ENCODE results near the gene MED25. TPM values are rescaled to one million over a fixed set of nuclear protein-coding genes. Genes with fewer than 3 reads are reported as not detected.

Gene MED25
- total RNA-seq, 1 experiment from 2014 or later: 81.2 TPM

DNA sequence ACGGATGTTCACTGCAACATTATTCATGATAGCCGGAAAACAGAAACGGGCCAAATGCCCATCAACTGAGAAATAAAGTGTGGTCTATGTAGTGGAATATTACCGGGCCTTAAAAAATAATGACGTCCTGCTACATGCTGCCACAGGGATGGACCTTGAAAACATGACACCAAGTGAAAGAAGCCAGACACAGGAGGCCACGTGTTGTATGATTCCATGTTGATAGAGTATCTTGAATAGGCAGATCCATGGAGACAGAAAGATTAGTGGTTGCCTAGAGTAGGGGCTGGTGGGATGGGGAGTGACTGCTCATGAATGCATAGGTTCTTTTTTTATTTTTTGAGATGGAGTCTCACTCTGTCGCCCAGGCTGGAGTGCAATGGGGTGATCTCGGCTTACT, 47.6 kb upstream of the MED25 start:
- Mint-ChIP-seq H3K36me3 (peaks cover 3% of the 10 kb centered on the region; the same call in 1 of the 2 replicates), H3K27ac (0 out of 2 replicates have a peak overlapping the region, but pooled peaks have one; percentile 19), H3K4me3 (no peak overlapping the region), H3K9me3 (no peaks in the 10 kb centered on the region), H3K27me3 (ENCODE audit: low read depth) (no peaks in the 10 kb centered on the region; the same call in 1 of the 2 replicates), H3K4me1 (peaks cover 17% of the 10 kb centered on the region)
- ATAC-seq: no peak
- no peak for DNase-seq (ENCODE audit: low spot score)
- TF ChIP-seq SMAD4 (CRISPR knock-in tag; IDR thresholded peaks at IDR 0.05): no peak
- TF ChIP-seq, protein P1, sequence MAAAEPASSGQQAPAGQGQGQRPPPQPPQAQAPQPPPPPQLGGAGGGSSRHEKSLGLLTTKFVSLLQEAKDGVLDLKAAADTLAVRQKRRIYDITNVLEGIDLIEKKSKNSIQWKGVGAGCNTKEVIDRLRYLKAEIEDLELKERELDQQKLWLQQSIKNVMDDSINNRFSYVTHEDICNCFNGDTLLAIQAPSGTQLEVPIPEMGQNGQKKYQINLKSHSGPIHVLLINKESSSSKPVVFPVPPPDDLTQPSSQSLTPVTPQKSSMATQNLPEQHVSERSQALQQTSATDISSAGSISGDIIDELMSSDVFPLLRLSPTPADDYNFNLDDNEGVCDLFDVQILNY (CRISPR knock-in tag; IDR thresholded peaks at IDR 0.05): no peak
- no peak for TF ChIP-seq EMX1 (CRISPR knock-in tag; IDR thresholded peaks at IDR 0.05)
- no peak for TF ChIP-seq IRF2 (CRISPR knock-in tag; IDR thresholded peaks at IDR 0.05; ENCODE audit: borderline replicate concordance, low read depth)
- TF ChIP-seq NFYB (CRISPR knock-in tag; conservative IDR thresholded peaks at IDR 0.05; ENCODE audit: low read depth): no peak
- no peak for TF ChIP-seq SP1 (CRISPR knock-in tag; conservative IDR thresholded peaks at IDR 0.05)
- no peak for TF ChIP-seq ZNF232 (CRISPR knock-in tag; IDR thresholded peaks at IDR 0.05)
- no peak for TF ChIP-seq STAT6 (CRISPR knock-in tag; conservative IDR thresholded peaks at IDR 0.05; ENCODE audit: low read depth)
- TF ChIP-seq CBFB (CRISPR knock-in tag; IDR thresholded peaks at IDR 0.05; ENCODE audit: low read depth): no peak
- TF ChIP-seq ZNF423 (CRISPR knock-in tag; IDR thresholded peaks at IDR 0.05): no peak
- no peak for TF ChIP-seq USF1 (CRISPR knock-in tag; IDR thresholded peaks at IDR 0.05)
- TF ChIP-seq, protein P2, sequence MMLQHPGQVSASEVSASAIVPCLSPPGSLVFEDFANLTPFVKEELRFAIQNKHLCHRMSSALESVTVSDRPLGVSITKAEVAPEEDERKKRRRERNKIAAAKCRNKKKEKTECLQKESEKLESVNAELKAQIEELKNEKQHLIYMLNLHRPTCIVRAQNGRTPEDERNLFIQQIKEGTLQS (CRISPR knock-in tag; conservative IDR thresholded peaks at IDR 0.05): no peak
- TF ChIP-seq MXD4 (CRISPR knock-in tag; IDR thresholded peaks at IDR 0.05; ENCODE audit: borderline replicate concordance): no peak
- TF ChIP-seq, protein P3, sequence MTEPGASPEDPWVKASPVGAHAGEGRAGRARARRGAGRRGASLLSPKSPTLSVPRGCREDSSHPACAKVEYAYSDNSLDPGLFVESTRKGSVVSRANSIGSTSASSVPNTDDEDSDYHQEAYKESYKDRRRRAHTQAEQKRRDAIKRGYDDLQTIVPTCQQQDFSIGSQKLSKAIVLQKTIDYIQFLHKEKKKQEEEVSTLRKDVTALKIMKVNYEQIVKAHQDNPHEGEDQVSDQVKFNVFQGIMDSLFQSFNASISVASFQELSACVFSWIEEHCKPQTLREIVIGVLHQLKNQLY (CRISPR knock-in tag; IDR thresholded peaks at IDR 0.05): no peak
- no peak for TF ChIP-seq NFE2L1 (CRISPR knock-in tag; IDR thresholded peaks at IDR 0.05)
- TF ChIP-seq E2F4 (CRISPR knock-in tag; IDR thresholded peaks at IDR 0.05; ENCODE audit: borderline replicate concordance, low read depth): no peak
- no peak for TF ChIP-seq ZBTB21 (CRISPR knock-in tag; IDR thresholded peaks at IDR 0.05; ENCODE audit: borderline replicate concordance)
- no peak for TF ChIP-seq TEAD1 (CRISPR knock-in tag; IDR thresholded peaks at IDR 0.05)
- TF ChIP-seq GABPB1 (CRISPR knock-in tag; IDR thresholded peaks at IDR 0.05): no peak
- ChIA-PET POLR2A (no interaction called here), CTCF (interaction anchor here (0.6 kb wide), 1 partner anchor 1687 kb away, joined by 3 read pairs; no protein-coding TSS in a partner anchor)

GRCh38 chr19:49771674-49772139, 46.4 kb upstream of the MED25 start:
- DNase-seq (ENCODE audit: low spot score) (no peak), ATAC-seq (no peak)
- ChIA-PET POLR2A (interaction anchor here (0.6 kb wide), 1 partner anchor 13 kb away, joined by 5 read pairs; no protein-coding TSS in a partner anchor), CTCF (interaction anchor here (0.7 to 1.4 kb wide), 6 partner anchors 31 to 441 kb away, joined by 3 to 6 read pairs (median 4); no protein-coding TSS in a partner anchor)
- peak overlapping the region; percentile 92 for H3K27ac Mint-ChIP-seq
- H3K27me3 Mint-ChIP-seq (ENCODE audit: low read depth): no peaks in the 10 kb centered on the region
- peaks cover 3% of the 10 kb centered on the region; the same call in 1 of the 2 replicates for H3K36me3 Mint-ChIP-seq
- no peak overlapping the region for H3K4me3 Mint-ChIP-seq
- peaks cover 14% of the 10 kb centered on the region for H3K4me1 Mint-ChIP-seq
- no peaks in the 10 kb centered on the region for H3K9me3 Mint-ChIP-seq
- no peak for TF ChIP-seq ZNF396 (CRISPR knock-in tag; IDR thresholded peaks at IDR 0.05; ENCODE audit: borderline replicate concordance)
- no peak for TF ChIP-seq E2F4 (CRISPR knock-in tag; IDR thresholded peaks at IDR 0.05; ENCODE audit: borderline replicate concordance, low read depth)
- no peak for TF ChIP-seq HMGA2 (CRISPR knock-in tag; IDR thresholded peaks at IDR 0.05)
- TF ChIP-seq, protein P4, sequence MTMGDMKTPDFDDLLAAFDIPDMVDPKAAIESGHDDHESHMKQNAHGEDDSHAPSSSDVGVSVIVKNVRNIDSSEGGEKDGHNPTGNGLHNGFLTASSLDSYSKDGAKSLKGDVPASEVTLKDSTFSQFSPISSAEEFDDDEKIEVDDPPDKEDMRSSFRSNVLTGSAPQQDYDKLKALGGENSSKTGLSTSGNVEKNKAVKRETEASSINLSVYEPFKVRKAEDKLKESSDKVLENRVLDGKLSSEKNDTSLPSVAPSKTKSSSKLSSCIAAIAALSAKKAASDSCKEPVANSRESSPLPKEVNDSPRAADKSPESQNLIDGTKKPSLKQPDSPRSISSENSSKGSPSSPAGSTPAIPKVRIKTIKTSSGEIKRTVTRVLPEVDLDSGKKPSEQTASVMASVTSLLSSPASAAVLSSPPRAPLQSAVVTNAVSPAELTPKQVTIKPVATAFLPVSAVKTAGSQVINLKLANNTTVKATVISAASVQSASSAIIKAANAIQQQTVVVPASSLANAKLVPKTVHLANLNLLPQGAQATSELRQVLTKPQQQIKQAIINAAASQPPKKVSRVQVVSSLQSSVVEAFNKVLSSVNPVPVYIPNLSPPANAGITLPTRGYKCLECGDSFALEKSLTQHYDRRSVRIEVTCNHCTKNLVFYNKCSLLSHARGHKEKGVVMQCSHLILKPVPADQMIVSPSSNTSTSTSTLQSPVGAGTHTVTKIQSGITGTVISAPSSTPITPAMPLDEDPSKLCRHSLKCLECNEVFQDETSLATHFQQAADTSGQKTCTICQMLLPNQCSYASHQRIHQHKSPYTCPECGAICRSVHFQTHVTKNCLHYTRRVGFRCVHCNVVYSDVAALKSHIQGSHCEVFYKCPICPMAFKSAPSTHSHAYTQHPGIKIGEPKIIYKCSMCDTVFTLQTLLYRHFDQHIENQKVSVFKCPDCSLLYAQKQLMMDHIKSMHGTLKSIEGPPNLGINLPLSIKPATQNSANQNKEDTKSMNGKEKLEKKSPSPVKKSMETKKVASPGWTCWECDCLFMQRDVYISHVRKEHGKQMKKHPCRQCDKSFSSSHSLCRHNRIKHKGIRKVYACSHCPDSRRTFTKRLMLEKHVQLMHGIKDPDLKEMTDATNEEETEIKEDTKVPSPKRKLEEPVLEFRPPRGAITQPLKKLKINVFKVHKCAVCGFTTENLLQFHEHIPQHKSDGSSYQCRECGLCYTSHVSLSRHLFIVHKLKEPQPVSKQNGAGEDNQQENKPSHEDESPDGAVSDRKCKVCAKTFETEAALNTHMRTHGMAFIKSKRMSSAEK (CRISPR knock-in tag; IDR thresholded peaks at IDR 0.05; ENCODE audit: borderline replicate concordance): no peak
- TF ChIP-seq NR1H2 (CRISPR knock-in tag; IDR thresholded peaks at IDR 0.05): no peak
- TF ChIP-seq ZNF232 (CRISPR knock-in tag; IDR thresholded peaks at IDR 0.05): no peak

Data from WTC11 (cell line).